ENCODE measurements around the gene PRRG2.

- peak; percentile 87 for TF ChIP-seq POLR2A (IDR thresholded peaks at IDR 0.05; ENCODE audit: low read depth, low read length)
- peak; percentile 83 for TF ChIP-seq TAF1 (IDR thresholded peaks at IDR 0.05; ENCODE audit: borderline replicate concordance, low read depth, low read length)
These were observed 9.2 kb downstream of the PRRG2 start for GRCh38 chr19:49590071-49590970.

Measured in GM12892 (cell line).